ENCODE measurements around the gene WASF2. TPM values are rescaled to one million over a fixed set of nuclear protein-coding genes. Genes with fewer than 3 reads are reported as not detected.
A peak's percentile ranks its signal among the peaks of the same experiment; 100 is the strongest.

The WASF2 gene
- total and polyA plus RNA-seq, 2 of the 13 experiments (the other 11 are each of a cell fraction or from before 2014, with no cell fraction given), result 10.4 to 27.7 TPM

DNA sequence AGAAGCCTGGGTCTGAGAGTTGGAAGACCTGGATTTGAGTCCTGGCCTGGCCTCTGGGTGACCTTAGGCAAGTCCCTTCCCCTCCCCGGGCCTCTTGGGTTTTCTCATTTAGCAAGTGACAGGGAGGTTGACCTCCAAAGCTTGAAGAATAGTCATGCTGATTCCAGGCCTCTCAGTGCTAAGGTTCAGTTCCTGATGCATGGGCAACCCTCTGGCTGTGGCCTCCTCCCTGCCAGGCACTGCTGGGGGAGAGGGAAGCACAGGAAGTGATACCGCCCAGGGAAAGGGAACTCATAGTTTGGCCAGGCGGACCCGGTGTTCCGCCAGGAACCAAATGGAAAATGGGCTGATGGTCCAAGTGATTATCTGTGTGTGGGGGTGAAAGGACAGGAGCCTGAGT lies 23.6 kb upstream of the WASF2 start:
- no peak for FAIRE-seq
- TF ChIP-seq ZMYM3 (CRISPR knock-in tag; IDR thresholded peaks at IDR 0.05) (peak; percentile 81), KAT2B (IDR thresholded peaks at IDR 0.05; ENCODE audit: borderline replicate concordance, low read depth, low read length) (no peak), RXRA (CRISPR knock-in tag; IDR thresholded peaks at IDR 0.05) (peak; percentile 20; the same call in 1 of the 2 replicates), SMC3 (IDR thresholded peaks at IDR 0.05; ENCODE audit: low read length) (no peak), GATA4 (IDR thresholded peaks at IDR 0.05; ENCODE audit: borderline replicate concordance, low read depth) (no peak), FOXK1 (CRISPR knock-in tag; IDR thresholded peaks at IDR 0.05; ENCODE audit: borderline replicate concordance, low read depth) (no peak), ZNF570 (CRISPR knock-in tag; IDR thresholded peaks at IDR 0.05; ENCODE audit: borderline replicate concordance) (no peak), ESRRA (CRISPR knock-in tag; IDR thresholded peaks at IDR 0.05; ENCODE audit: low read depth) (0 out of 2 replicates have a peak, but pooled peaks have one; percentile 26)
- TF ChIP-seq, protein P1, sequence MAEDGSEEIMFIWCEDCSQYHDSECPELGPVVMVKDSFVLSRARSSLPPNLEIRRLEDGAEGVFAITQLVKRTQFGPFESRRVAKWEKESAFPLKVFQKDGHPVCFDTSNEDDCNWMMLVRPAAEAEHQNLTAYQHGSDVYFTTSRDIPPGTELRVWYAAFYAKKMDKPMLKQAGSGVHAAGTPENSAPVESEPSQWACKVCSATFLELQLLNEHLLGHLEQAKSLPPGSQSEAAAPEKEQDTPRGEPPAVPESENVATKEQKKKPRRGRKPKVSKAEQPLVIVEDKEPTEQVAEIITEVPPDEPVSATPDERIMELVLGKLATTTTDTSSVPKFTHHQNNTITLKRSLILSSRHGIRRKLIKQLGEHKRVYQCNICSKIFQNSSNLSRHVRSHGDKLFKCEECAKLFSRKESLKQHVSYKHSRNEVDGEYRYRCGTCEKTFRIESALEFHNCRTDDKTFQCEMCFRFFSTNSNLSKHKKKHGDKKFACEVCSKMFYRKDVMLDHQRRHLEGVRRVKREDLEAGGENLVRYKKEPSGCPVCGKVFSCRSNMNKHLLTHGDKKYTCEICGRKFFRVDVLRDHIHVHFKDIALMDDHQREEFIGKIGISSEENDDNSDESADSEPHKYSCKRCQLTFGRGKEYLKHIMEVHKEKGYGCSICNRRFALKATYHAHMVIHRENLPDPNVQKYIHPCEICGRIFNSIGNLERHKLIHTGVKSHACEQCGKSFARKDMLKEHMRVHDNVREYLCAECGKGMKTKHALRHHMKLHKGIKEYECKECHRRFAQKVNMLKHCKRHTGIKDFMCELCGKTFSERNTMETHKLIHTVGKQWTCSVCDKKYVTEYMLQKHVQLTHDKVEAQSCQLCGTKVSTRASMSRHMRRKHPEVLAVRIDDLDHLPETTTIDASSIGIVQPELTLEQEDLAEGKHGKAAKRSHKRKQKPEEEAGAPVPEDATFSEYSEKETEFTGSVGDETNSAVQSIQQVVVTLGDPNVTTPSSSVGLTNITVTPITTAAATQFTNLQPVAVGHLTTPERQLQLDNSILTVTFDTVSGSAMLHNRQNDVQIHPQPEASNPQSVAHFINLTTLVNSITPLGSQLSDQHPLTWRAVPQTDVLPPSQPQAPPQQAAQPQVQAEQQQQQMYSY (CRISPR knock-in tag; IDR thresholded peaks at IDR 0.05), result peak; percentile 81
- TF ChIP-seq, protein P2, sequence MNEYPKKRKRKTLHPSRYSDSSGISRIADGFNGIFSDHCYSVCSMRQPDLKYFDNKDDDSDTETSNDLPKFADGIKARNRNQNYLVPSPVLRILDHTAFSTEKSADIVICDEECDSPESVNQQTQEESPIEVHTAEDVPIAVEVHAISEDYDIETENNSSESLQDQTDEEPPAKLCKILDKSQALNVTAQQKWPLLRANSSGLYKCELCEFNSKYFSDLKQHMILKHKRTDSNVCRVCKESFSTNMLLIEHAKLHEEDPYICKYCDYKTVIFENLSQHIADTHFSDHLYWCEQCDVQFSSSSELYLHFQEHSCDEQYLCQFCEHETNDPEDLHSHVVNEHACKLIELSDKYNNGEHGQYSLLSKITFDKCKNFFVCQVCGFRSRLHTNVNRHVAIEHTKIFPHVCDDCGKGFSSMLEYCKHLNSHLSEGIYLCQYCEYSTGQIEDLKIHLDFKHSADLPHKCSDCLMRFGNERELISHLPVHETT (CRISPR knock-in tag; conservative IDR thresholded peaks at IDR 0.05), result no peak
- TF ChIP-seq, protein P3, sequence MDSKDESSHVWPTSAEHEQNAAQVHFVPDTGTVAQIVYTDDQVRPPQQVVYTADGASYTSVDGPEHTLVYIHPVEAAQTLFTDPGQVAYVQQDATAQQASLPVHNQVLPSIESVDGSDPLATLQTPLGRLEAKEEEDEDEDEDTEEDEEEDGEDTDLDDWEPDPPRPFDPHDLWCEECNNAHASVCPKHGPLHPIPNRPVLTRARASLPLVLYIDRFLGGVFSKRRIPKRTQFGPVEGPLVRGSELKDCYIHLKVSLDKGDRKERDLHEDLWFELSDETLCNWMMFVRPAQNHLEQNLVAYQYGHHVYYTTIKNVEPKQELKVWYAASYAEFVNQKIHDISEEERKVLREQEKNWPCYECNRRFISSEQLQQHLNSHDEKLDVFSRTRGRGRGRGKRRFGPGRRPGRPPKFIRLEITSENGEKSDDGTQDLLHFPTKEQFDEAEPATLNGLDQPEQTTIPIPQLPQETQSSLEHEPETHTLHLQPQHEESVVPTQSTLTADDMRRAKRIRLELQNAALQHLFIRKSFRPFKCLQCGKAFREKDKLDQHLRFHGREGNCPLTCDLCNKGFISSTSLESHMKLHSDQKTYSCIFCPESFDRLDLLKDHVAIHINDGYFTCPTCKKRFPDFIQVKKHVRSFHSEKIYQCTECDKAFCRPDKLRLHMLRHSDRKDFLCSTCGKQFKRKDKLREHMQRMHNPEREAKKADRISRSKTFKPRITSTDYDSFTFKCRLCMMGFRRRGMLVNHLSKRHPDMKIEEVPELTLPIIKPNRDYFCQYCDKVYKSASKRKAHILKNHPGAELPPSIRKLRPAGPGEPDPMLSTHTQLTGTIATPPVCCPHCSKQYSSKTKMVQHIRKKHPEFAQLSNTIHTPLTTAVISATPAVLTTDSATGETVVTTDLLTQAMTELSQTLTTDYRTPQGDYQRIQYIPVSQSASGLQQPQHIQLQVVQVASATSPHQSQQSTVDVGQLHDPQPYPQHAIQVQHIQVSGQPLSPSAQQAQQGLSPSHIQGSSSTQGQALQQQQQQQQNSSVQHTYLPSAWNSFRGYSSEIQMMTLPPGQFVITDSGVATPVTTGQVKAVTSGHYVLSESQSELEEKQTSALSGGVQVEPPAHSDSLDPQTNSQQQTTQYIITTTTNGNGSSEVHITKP (CRISPR knock-in tag; IDR thresholded peaks at IDR 0.05; ENCODE audit: low read depth), result peak; percentile 82
- TF ChIP-seq, protein P4, sequence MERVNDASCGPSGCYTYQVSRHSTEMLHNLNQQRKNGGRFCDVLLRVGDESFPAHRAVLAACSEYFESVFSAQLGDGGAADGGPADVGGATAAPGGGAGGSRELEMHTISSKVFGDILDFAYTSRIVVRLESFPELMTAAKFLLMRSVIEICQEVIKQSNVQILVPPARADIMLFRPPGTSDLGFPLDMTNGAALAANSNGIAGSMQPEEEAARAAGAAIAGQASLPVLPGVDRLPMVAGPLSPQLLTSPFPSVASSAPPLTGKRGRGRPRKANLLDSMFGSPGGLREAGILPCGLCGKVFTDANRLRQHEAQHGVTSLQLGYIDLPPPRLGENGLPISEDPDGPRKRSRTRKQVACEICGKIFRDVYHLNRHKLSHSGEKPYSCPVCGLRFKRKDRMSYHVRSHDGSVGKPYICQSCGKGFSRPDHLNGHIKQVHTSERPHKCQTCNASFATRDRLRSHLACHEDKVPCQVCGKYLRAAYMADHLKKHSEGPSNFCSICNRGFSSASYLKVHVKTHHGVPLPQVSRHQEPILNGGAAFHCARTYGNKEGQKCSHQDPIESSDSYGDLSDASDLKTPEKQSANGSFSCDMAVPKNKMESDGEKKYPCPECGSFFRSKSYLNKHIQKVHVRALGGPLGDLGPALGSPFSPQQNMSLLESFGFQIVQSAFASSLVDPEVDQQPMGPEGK (CRISPR knock-in tag; IDR thresholded peaks at IDR 0.05), result 0 out of 2 replicates have a peak, but pooled peaks have one; percentile 22

More for the DNA sequence above, 23.6 kb upstream of the WASF2 start:
- BruUV-seq (replicated peaks), result no TSS peak
- no peak overlapping the region for H3K27ac ChIP-seq (ENCODE audit: extremely low read length, insufficient read depth, low read length)
- DNase-seq (ENCODE audit: low spot score) (no peak), ATAC-seq (no peak)
- intact Hi-C loops (cut with micrococcal nuclease; ENCODE audit: unreplicated experiment) (no loop called here), in situ Hi-C loops (cut with HindIII; ENCODE audit: extremely low pct_ligation_motif_present, low pct_unique_long_range_greater_than_20kb) (no loop called here)
- CTCF ChIA-PET (ENCODE audit: low intra/inter-chr PET ratio, low total read pairs), result no interaction called here
- peak overlapping the region in 1 of 3 experiments; percentile 51; a peak in 1 of 6 replicates for H3K4me3 ChIP-seq (replicated peaks in 1 of 3; ENCODE audit: insufficient read depth in 1 of 3, low read depth in 2 of 3, low read length in 3 of 3)
- H3K9ac ChIP-seq (ENCODE audit: insufficient read depth, low read depth, low read length), result no peak overlapping the region
- H2AFZ ChIP-seq (ENCODE audit: low read length), result no peak overlapping the region
- H3K79me2 ChIP-seq (ENCODE audit: insufficient read depth, low read length), result no peaks in the 10 kb centered on the region
- no peaks in the 10 kb centered on the region for H3K36me3 ChIP-seq (replicated peaks in 1 of 2; ENCODE audit: control insufficient read depth in 1 of 2, insufficient read depth in 2 of 2, low read length in 2 of 2)
- WGBS (ENCODE audit: low lambda C conversion rate), result 33% methylated on average over 4 of the region's 5 CpGs
- H4K20me1 ChIP-seq (ENCODE audit: insufficient read depth, low read length), result no peaks in the 10 kb centered on the region
- peak overlapping the region; percentile 51 for H3K4me2 ChIP-seq (ENCODE audit: low read depth, low read length)
- H3K4me1 ChIP-seq (ENCODE audit: insufficient read depth, low read length), result peaks cover 72% of the 10 kb centered on the region
- no peaks in the 10 kb centered on the region for H3K27me3 ChIP-seq (ENCODE audit: control insufficient read depth in 1 of 2, insufficient read depth in 2 of 2, low read length in 2 of 2)
- POLR2A ChIA-PET, result interaction anchor here (0.8 to 4.1 kb wide), 4 partner anchors 8 to 43 kb away, joined by 3 to 20 read pairs (median 4); partner anchors contain the start of gene WASF2
- H3K9me3 ChIP-seq (ENCODE audit: low read length), result no peaks in the 10 kb centered on the region
